Thoracic aorta (tissue), 2 donors: ENCODE results near the gene VWA8. TPM values are rescaled to one million over a fixed set of nuclear protein-coding genes. Genes with fewer than 3 reads are reported as not detected.
A peak's percentile ranks its signal among the peaks of the same experiment; 100 is the strongest.
"Not testable (repeated sequence)": the region's sequence is repeated elsewhere in the genome, so short reads cannot be mapped to it uniquely, and the experiment has no call there.

Experiments
- ATAC-seq: fragments of 150-250 bp; one replicate; pipeline ENCODE4 v1.8.0; 2017; ENCODE audit warnings: low read depth; ENCODE audit not compliant: insufficient number of reproducible peaks, low FRiP score
- DNase-seq: peaks from one replicate; pipeline ENCODE4 v3.0.0-alpha.2; 2020; ENCODE audit warnings: low spot score
- H3K27ac ChIP-seq, 2 donors: fragments of 200-600 bp; sonication (generic); 1 replicate in 1 of 2; 2 replicates in 1 of 2; pipeline ENCODE4 v1.5.1; 2016; ENCODE audit warnings: mild to moderate bottlenecking in 2 of 2, moderate library complexity in 2 of 2
- H3K27me3 ChIP-seq: fragments of 200-600 bp; sonication (generic); replicated peaks from 2 replicates; pipeline ENCODE4 v1.6.0; 2016; ENCODE audit warnings: mild to moderate bottlenecking; ENCODE audit not compliant: insufficient read depth
- H3K36me3 ChIP-seq: fragments of 200-600 bp; sonication (generic); one replicate; pipeline ENCODE4 v1.5.1; 2016
- H3K4me1 ChIP-seq, 2 donors: fragments of 200-600 bp; sonication (generic); 1 replicate in 1 of 2; 2 replicates in 1 of 2; pipeline versions ENCODE4 v1.5.1 to v1.6.0; 2016; ENCODE audit warnings: low read depth in 2 of 2, mild to moderate bottlenecking in 1 of 2; ENCODE audit not compliant: control insufficient read depth in 1 of 2
- H3K4me3 ChIP-seq: fragments of 200-600 bp; sonication (generic); 2 replicates; pipeline ENCODE4 v1.5.1; 2016; ENCODE audit warnings: mild to moderate bottlenecking
- H3K9me3 ChIP-seq: fragments of 200-600 bp; sonication (generic); 2 replicates; pipeline ENCODE4 v1.5.1; 2016
- total RNA-seq, 2 donors: library from RNA; depleted of rRNA; stranded (reverse); fragments of >200 nt; gene quantifications; one replicate each; pipeline versions ENCODE4 v1.1.0 to v1.2.3, GENCODE V29; 2016
- TF ChIP-seq, protein P1 (sequence below): fragments of 200-600 bp; sonication (generic); IDR thresholded peaks from one replicate; pipeline ENCODE4 v1.5.1; 2019; ENCODE audit warnings: antibody characterized with exemption

The VWA8 gene
- total RNA-seq, 2 donors from 2014 or later, result 19.8 to 25.3 TPM

DNA sequence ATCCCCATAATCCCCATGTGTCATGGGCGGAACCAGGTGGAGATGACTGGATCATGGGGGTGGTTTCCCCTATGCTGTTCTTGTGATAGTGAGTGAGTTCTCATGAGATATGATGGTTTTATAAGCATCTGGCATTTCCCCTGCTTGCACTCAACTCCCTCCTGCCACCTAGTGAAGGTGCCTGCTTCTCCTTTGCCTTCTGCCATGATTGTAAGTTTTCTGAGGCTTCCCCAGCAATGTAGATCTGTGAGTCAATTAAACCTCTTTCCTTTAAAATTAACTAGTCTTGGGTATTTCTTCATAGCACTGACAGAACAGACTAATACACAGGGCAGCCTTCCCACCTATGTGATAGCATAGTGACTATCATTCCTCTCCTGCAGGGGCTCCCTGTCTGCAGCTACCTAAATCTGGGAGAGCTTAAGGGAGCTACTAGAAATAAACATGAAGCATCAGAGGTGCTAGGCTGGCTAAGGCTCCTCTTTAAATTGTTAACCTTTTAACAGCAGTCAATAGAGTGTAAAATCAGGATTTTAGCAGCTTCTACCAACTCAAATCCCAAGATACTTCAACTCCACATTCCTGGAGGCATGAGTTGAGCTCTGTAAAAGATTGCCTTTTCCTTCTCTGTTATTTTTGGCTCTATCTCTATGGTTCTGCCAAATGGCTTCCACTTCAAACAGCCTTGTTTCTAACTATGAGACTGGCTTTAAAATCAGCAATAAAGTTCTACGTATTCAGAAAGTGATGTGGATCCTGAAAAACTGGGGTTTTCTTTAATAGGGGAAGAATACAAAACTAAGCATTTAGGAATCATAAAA, 112.3 kb downstream of the VWA8 start:
- H3K9me3 ChIP-seq, result no peaks in the 10 kb centered on the region
- H3K4me3 ChIP-seq, result no peak overlapping the region
- no peaks in the 10 kb centered on the region for H3K36me3 ChIP-seq
- no peak for ATAC-seq
- H3K27ac ChIP-seq, result peak overlapping the region; percentile 31 to 49
- TF ChIP-seq, protein P1, sequence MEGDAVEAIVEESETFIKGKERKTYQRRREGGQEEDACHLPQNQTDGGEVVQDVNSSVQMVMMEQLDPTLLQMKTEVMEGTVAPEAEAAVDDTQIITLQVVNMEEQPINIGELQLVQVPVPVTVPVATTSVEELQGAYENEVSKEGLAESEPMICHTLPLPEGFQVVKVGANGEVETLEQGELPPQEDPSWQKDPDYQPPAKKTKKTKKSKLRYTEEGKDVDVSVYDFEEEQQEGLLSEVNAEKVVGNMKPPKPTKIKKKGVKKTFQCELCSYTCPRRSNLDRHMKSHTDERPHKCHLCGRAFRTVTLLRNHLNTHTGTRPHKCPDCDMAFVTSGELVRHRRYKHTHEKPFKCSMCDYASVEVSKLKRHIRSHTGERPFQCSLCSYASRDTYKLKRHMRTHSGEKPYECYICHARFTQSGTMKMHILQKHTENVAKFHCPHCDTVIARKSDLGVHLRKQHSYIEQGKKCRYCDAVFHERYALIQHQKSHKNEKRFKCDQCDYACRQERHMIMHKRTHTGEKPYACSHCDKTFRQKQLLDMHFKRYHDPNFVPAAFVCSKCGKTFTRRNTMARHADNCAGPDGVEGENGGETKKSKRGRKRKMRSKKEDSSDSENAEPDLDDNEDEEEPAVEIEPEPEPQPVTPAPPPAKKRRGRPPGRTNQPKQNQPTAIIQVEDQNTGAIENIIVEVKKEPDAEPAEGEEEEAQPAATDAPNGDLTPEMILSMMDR, result no peak
- no peak for DNase-seq
- H3K4me1 ChIP-seq, result peaks cover 14 to 19% of the 10 kb centered on the region in 2 donors
- no peaks in the 10 kb centered on the region for H3K27me3 ChIP-seq

DNA sequence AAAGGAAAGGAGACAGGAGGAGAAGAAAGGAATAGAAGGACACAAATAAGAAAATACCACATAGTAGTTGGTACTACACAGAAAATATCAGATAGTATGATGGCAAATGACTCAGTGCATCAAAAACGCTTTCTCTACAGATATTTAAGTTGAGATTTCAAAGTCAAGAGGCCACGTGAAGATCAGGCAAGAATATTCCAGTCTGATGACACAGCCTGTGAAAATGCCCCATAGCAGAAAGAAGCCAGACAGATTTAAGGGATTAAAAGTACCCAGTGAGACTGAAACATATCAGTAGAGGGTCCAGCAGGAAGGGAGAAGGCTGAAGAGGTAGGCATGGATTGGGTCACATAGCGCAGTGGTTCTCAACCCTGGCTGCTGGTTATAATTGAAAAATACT, 113.7 kb downstream of the VWA8 start:
- no peak for ATAC-seq

DNA sequence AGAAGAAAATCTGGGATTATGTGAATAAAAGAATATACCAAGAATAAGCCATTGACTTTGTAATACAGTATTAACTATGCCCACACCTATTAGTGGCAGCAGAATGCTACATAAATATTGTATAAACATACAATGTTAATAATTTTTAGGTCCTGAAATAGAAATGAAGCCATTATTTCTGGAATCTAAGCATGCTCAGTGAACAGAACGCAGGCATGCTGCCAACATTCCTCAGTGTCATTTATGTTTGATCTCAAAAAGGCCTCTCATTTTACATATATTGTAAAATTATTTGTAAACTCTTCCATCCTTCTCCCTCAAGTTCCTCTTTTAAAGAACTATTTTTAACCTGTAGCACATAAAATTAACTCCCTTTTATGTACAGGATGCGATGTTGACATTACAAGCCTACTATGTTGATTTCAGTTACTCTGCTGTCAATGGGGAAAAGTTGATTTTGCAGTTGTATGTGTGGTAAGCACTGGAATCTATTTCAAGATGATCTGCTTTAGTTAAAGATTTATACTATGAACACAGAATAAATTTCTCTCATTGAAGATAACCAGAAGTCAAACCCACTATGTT, 118.8 kb downstream of the VWA8 start:
- H3K4me1 ChIP-seq, result peaks cover 10 to 11% of the 10 kb centered on the region in 2 donors
- DNase-seq (no peak), ATAC-seq (no peak)
- H3K36me3 ChIP-seq, result no peaks in the 10 kb centered on the region
- no peak overlapping the region for H3K4me3 ChIP-seq
- H3K27me3 ChIP-seq, result no peaks in the 10 kb centered on the region
- no peak overlapping the region for H3K27ac ChIP-seq
- TF ChIP-seq, protein P1, result no peak
- no peaks in the 10 kb centered on the region for H3K9me3 ChIP-seq

More for the DNA sequence above, 113.7 kb downstream of the VWA8 start:
- Histone ChIP-seq H3K9me3 (no peaks in the 10 kb centered on the region), H3K4me3 (no peak overlapping the region), H3K4me1 (peaks cover 15 to 19% of the 10 kb centered on the region in 2 donors), H3K36me3 (no peaks in the 10 kb centered on the region), H3K27ac (no peak overlapping the region), H3K27me3 (no peaks in the 10 kb centered on the region)
- DNase-seq, result no peak
- TF ChIP-seq, protein P1, result no peak

DNA sequence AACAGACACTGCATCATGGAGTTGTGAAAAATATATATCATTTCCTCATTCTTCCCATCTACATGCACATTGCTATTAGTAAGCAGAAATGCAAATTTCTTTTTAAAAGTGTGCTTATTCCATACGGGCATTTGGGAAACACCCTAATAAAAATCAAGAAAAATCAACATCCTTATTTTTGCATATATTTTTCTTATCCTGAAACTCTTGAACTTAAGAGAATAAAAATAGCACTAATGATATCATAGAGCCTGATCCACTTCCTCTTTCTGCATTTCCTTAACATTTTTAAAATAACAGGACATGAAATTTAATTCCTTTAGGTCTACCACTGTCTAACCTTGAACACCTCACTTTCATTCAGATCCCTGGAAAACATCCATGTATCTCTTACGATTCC, 123.3 kb downstream of the VWA8 start:
- TF ChIP-seq, protein P1, result no peak
- Histone ChIP-seq H3K4me3 (no peak overlapping the region), H3K27me3 (no peaks in the 10 kb centered on the region), H3K36me3 (no peaks in the 10 kb centered on the region), H3K4me1 (peaks cover 10 to 19% of the 10 kb centered on the region in 2 donors), H3K9me3 (no peaks in the 10 kb centered on the region), H3K27ac (no peak overlapping the region)
- ATAC-seq, result no peak
- DNase-seq, result no peak

DNA sequence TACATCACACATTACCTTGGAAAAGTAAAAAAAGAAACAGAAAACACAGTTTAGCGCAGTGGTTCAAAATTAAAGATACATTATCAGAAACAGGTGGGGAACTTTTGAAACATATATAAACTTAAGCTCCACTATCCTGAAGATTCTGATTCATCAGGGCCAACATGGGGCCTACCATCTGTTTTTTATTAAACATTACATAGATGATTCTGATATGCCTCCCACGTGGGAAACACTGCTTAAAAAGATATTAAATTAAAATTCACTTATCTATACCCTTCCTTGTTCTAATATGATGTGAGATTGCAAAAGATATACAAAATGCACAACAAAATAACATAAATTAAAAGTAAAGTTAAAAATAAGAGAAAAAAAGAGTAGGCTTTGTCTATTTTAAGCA, 125.0 kb downstream of the VWA8 start:
- DNase-seq, result no peak
- TF ChIP-seq, protein P1, result no peak
- no peaks in the 10 kb centered on the region for H3K9me3 ChIP-seq
- peaks cover 10 to 14% of the 10 kb centered on the region in 2 donors for H3K4me1 ChIP-seq
- H3K27me3 ChIP-seq, result no peaks in the 10 kb centered on the region
- H3K27ac ChIP-seq, result no peak overlapping the region
- no peak overlapping the region for H3K4me3 ChIP-seq
- no peaks in the 10 kb centered on the region for H3K36me3 ChIP-seq
- no peak for ATAC-seq

DNA sequence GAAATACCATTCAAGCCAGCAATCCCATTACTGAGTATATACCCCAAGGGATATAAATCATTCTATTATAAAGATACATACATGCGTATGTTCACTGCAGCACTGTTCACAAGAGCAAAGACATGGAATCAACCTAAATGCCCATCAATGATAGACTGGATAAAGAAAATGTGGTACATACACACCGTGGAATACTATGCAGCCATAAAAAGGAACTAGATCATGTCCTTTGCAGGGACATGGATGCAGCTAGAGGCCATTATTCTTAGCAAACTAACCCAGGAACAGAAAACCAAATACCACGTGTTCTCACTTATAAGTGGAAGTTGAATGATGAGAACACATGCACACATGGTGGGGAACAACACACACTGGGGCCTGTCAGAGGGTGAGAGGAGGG, 126.2 kb downstream of the VWA8 start:
- not testable (repeated sequence) for H3K27me3 ChIP-seq, H3K4me3 ChIP-seq, ATAC-seq, H3K9me3 ChIP-seq, H3K36me3 ChIP-seq, H3K27ac ChIP-seq, DNase-seq
- peaks cover 10 to 14% of the 10 kb centered on the region in 2 donors for H3K4me1 ChIP-seq
